Uterus (tissue), 4 donors: ENCODE results near the gene CES3. TPM values are rescaled to one million over a fixed set of nuclear protein-coding genes. Genes with fewer than 3 reads are reported as not detected.

Experiments
- DNase-seq, 2 donors: peaks; one replicate each; pipeline ENCODE4 v3.0.0-alpha.2; 2019 to 2020
- H3K27ac ChIP-seq, 2 donors: fragments of 200-600 bp; sonication (generic); 1 replicate in 1 of 2; 2 replicates in 1 of 2; pipeline ENCODE4 v1.5.1; 2016 to 2018
- H3K27me3 ChIP-seq, 2 donors: fragments of 200-600 bp; sonication (generic); one replicate each; pipeline ENCODE4 v1.5.1; 2018 to 2019; ENCODE audit warnings: control low read depth in 1 of 2
- H3K36me3 ChIP-seq, 2 donors: fragments of 200-600 bp; sonication (generic); one replicate each; pipeline ENCODE4 v1.5.1; 2019; ENCODE audit warnings: control low read depth in 1 of 2
- H3K4me1 ChIP-seq, 2 donors: fragments of 200-600 bp; sonication (generic); one replicate each; pipeline ENCODE4 v1.5.1; 2018 to 2019; ENCODE audit warnings: control low read depth in 1 of 2
- H3K4me3 ChIP-seq, 2 donors: fragments of 200-600 bp; sonication (generic); 1 replicate in 1 of 2; 2 replicates in 1 of 2; pipeline ENCODE4 v1.5.1; 2018 to 2019; ENCODE audit warnings: mild to moderate bottlenecking in 1 of 2
- H3K9me3 ChIP-seq, 2 donors: fragments of 200-600 bp; sonication (generic); one replicate each; pipeline ENCODE4 v1.5.1; 2019; ENCODE audit warnings: control low read depth in 1 of 2
- CTCF ChIP-seq, 4 experiments: fragments of 200-600 bp in 2 of 4; fragments of 450-650 bp in 2 of 4; sonication (generic) in 2 of 4; IDR thresholded peaks; one replicate each; pipeline ENCODE4 v1.5.1; 2016 to 2019; ENCODE audit warnings: antibody characterized with exemption in 4 of 4, mild to moderate bottlenecking in 2 of 4, moderate library complexity in 1 of 4
- POLR2A ChIP-seq, 2 donors: fragments of 450-650 bp; IDR thresholded peaks; one replicate each; pipeline ENCODE4 v1.6.1; 2016; ENCODE audit warnings: antibody characterized with exemption in 2 of 2, mild to moderate bottlenecking in 1 of 2, moderate library complexity in 1 of 2
- intact Hi-C: fragments of 100-400 bp; cut with DNase I; formaldehyde crosslinking; loops from one replicate; pipeline ENCODE4 v1.15.1; 2023; ENCODE audit warnings: low total_unique reads
- total RNA-seq, 4 donors: library from RNA; depleted of rRNA in 3 of 4; stranded (reverse); fragments of >200 nt in 3 of 4; gene quantifications; one replicate each; pipeline versions ENCODE4 v1.1.0 to v1.2.4, GENCODE V29; 2014 to 2023
- donor health status: DM: yes; HTN: yes; CAD: no.

CES3 gene
- total RNA-seq, 4 donors from 2014 or later, result 0.51 to 2.8 (median 0.86) TPM

- no peaks in the 10 kb centered on the region for H3K4me1 ChIP-seq
- no peak for DNase-seq
- intact Hi-C loops, result no loop called here
- no peaks in the 10 kb centered on the region for H3K27me3 ChIP-seq
- no peaks in the 10 kb centered on the region for H3K9me3 ChIP-seq
- TF ChIP-seq CTCF (IDR thresholded peaks at IDR 0.05) (no peak), POLR2A (IDR thresholded peaks at IDR 0.05) (no peak)
- H3K27ac ChIP-seq, result no peak overlapping the region
- H3K4me3 ChIP-seq, result no peak overlapping the region
- H3K36me3 ChIP-seq, result no peaks in the 10 kb centered on the region
These were observed 46.0 kb upstream of the CES3 start for GRCh38 chr16:66915041-66915440.

- DNase-seq, result no peak
- no peak for TF ChIP-seq POLR2A (IDR thresholded peaks at IDR 0.05)
- no peak for TF ChIP-seq CTCF (IDR thresholded peaks at IDR 0.05)
- no peaks in the 10 kb centered on the region for H3K36me3 ChIP-seq
- intact Hi-C loops, result no loop called here
- no peaks in the 10 kb centered on the region for H3K9me3 ChIP-seq
- no peaks in the 10 kb centered on the region for H3K27me3 ChIP-seq
- H3K4me3 ChIP-seq, result no peak overlapping the region
- H3K4me1 ChIP-seq, result no peaks in the 10 kb centered on the region
- no peak overlapping the region for H3K27ac ChIP-seq
These were observed 44.5 kb upstream of the CES3 start for GRCh38 chr16:66916518-66916917.

- no peak overlapping the region for H3K4me3 ChIP-seq
- H3K27me3 ChIP-seq, result no peaks in the 10 kb centered on the region
- no peaks in the 10 kb centered on the region for H3K9me3 ChIP-seq
- intact Hi-C loops, result no loop called here
- DNase-seq, result no peak
- TF ChIP-seq POLR2A (IDR thresholded peaks at IDR 0.05) (no peak), CTCF (IDR thresholded peaks at IDR 0.05) (no peak)
- no peaks in the 10 kb centered on the region for H3K36me3 ChIP-seq
- no peaks in the 10 kb centered on the region for H3K4me1 ChIP-seq
- H3K27ac ChIP-seq, result no peak overlapping the region
These were observed 43.3 kb upstream of the CES3 start for GRCh38 chr16:66917741-66918140.

GRCh38 chr16:66918355-66918754, 42.7 kb upstream of the CES3 start:
- intact Hi-C loops, result no loop called here
- no peak for DNase-seq
- Histone ChIP-seq H3K9me3 (no peaks in the 10 kb centered on the region), H3K27ac (no peak overlapping the region), H3K36me3 (no peaks in the 10 kb centered on the region), H3K27me3 (no peaks in the 10 kb centered on the region), H3K4me1 (no peaks in the 10 kb centered on the region), H3K4me3 (no peak overlapping the region)
- TF ChIP-seq POLR2A (IDR thresholded peaks at IDR 0.05) (no peak), CTCF (IDR thresholded peaks at IDR 0.05) (no peak)

- no peak within 1 kb of the TSS for H3K4me3 ChIP-seq
- no peaks in the 10 kb centered on the region for H3K27me3 ChIP-seq
- H3K27ac ChIP-seq, result no peak within 1 kb of the TSS
- TF ChIP-seq POLR2A (IDR thresholded peaks at IDR 0.05) (no peak), CTCF (IDR thresholded peaks at IDR 0.05) (no peak)
- no peaks in the 10 kb centered on the region for H3K9me3 ChIP-seq
- no peak for DNase-seq
- H3K36me3 ChIP-seq, result no peaks in the 10 kb centered on the region
- intact Hi-C loops, result no loop called here
- H3K4me1 ChIP-seq, result no peaks in the 10 kb centered on the region
These were observed 42.1 kb upstream of the CES3 start, which contains the start of gene CDH16 for GRCh38 chr16:66918803-66919568. TSS of gene CDH16 (minus strand) at chr16:66918885. CDS start at chr16:66918065, 820 bp downstream.
